Tibial nerve (tissue), 3 donors: Measurements from ENCODE around the gene KPNA4.

ENCODE experiments used
- CTCF ChIP-seq, 5 experiments: fragments of 200-600 bp in 3 of 5; fragments of 450-650 bp in 2 of 5; sonication (generic) in 3 of 5; IDR thresholded peaks; one replicate each; pipeline ENCODE4 v1.5.1; 2016 to 2019; ENCODE audit warnings: antibody characterized with exemption in 5 of 5, mild to moderate bottlenecking in 3 of 5, moderate library complexity in 2 of 5
- POLR2A ChIP-seq, 2 donors: fragments of 450-650 bp; IDR thresholded peaks; one replicate each; pipeline ENCODE4 v1.6.1; 2017; ENCODE audit warnings: antibody characterized with exemption in 2 of 2, mild to moderate bottlenecking in 2 of 2, moderate library complexity in 2 of 2

GRCh38 chr3:160482796-160483195, 82.6 kb downstream of the KPNA4 start:
- TF ChIP-seq CTCF (IDR thresholded peaks at IDR 0.05) (no peak), POLR2A (IDR thresholded peaks at IDR 0.05) (no peak)
